GM12878 (cell line): ENCODE results near the gene EML3. TPM values are rescaled to one million over a fixed set of nuclear protein-coding genes. Genes with fewer than 3 reads are reported as not detected.

Experiments
- ATF7 ChIP-seq: fragments of 450-650 bp; IDR thresholded peaks from 2 replicates; pipeline ENCODE4 v1.6.1; 2016; ENCODE audit warnings: low read depth, mild to moderate bottlenecking
- BHLHE40 ChIP-seq, 2 experiments: fragments of 450-650 bp in 1 of 2; IDR thresholded peaks; 2 replicates each; pipeline ENCODE4 v1.6.1; 2011 to 2017; ENCODE audit warnings: low read depth in 2 of 2, borderline replicate concordance in 1 of 2, improper control_type of control experiment in 1 of 2, low read length in 1 of 2, mild to moderate bottlenecking in 1 of 2
- CBFB ChIP-seq: IDR thresholded peaks from 2 replicates; pipeline ENCODE4 v1.6.1; 2016; ENCODE audit warnings: antibody characterized with exemption, low read depth
- CBX3 ChIP-seq: fragments of 200-600 bp; sonication (generic); IDR thresholded peaks from 2 replicates; pipeline ENCODE4 v1.6.1; 2016; ENCODE audit warnings: low read depth, borderline replicate concordance
- CHD2 ChIP-seq: IDR thresholded peaks from 2 replicates; pipeline ENCODE4 v1.6.1; 2011; ENCODE audit warnings: low read depth, low read length, improper control_type of control experiment, borderline replicate concordance
- CREB1 ChIP-seq: IDR thresholded peaks from 2 replicates; pipeline ENCODE4 v1.6.1; 2012; ENCODE audit warnings: low read depth, mild to moderate bottlenecking, inconsistent platforms
- GATAD2B ChIP-seq: fragments of 450-650 bp; conservative IDR thresholded peaks from 2 replicates; pipeline ENCODE4 v1.6.1; 2017; ENCODE audit warnings: low read depth, mild to moderate bottlenecking, moderate library complexity
- MEF2B ChIP-seq: fragments of 450-650 bp; IDR thresholded peaks from 2 replicates; pipeline ENCODE4 v1.6.1; 2018; ENCODE audit warnings: mild to moderate bottlenecking, moderate library complexity; ENCODE audit not compliant: partially characterized antibody, poor library complexity, severe bottlenecking
- NR2C1 ChIP-seq: fragments of 450-650 bp; IDR thresholded peaks from 2 replicates; pipeline ENCODE4 v1.6.1; 2017; ENCODE audit warnings: antibody characterized with exemption, mild to moderate bottlenecking, moderate library complexity
- POLR2A ChIP-seq: IDR thresholded peaks from 2 replicates; pipeline ENCODE4 v1.6.1; 2011; ENCODE audit warnings: low read depth, mild to moderate bottlenecking, low read length
- SREBF1 ChIP-seq: IDR thresholded peaks from 2 replicates; pipeline ENCODE4 v1.6.1; 2012; ENCODE audit warnings: mild to moderate bottlenecking, low read length
- SUPT20H ChIP-seq: IDR thresholded peaks from 2 replicates; pipeline ENCODE4 v1.6.1; 2011; ENCODE audit warnings: low read depth, mild to moderate bottlenecking, low read length, moderate library complexity, borderline replicate concordance; ENCODE audit not compliant: control insufficient read depth
- YBX1 ChIP-seq: fragments of 450-650 bp; IDR thresholded peaks from 2 replicates; pipeline ENCODE4 v1.6.1; 2016; ENCODE audit warnings: antibody characterized with exemption
- polyA plus RNA-seq, 11 experiments: library from polyadenylated mRNA; depleted of rRNA in 4 of 11; unstranded in 6 of 11; stranded (reverse) in 5 of 11; fragments of >200 nt; fragmentation: Nextera tagmentation in 4 of 11; fragmentation: Illumina TruSeq in 1 of 11; extraction: Ambion mirVana in 4 of 11; extraction: Trizol in 1 of 11; gene quantifications; 1 replicate in 1 of 11; 2 replicates in 10 of 11; pipeline versions ENCODE4 v1.2.1 to v1.2.3, GENCODE V29; 2011 to 2016; ENCODE audit warnings: inconsistent platforms in 2 of 11, missing spikeins in 2 of 11, low read depth in 1 of 11
- total RNA-seq, 4 experiments: library from RNA; depleted of rRNA in 3 of 4; stranded (reverse); fragments of >200 nt in 3 of 4; fragmentation: Illumina TruSeq in 1 of 4; extraction: Trizol in 1 of 4; gene quantifications; 2 replicates each; pipeline versions ENCODE4 v1.2.1 to v1.2.3, GENCODE V29; 2013 to 2021
- TF ChIP-seq, protein P1 (sequence below): IDR thresholded peaks from 2 replicates; pipeline ENCODE4 v1.6.1; 2012; ENCODE audit warnings: low read depth, low read length, improper control_type of control experiment
- TF ChIP-seq, protein P2 (sequence below): IDR thresholded peaks from 2 replicates; pipeline ENCODE4 v1.6.1; 2011; ENCODE audit warnings: low read depth, mild to moderate bottlenecking, low read length, moderate library complexity, borderline replicate concordance; ENCODE audit errors: extremely low read depth
- TF ChIP-seq, protein P3 (sequence below): fragments of 450-650 bp; IDR thresholded peaks from 2 replicates; pipeline ENCODE4 v1.6.1; 2017; ENCODE audit warnings: mild to moderate bottlenecking, moderate library complexity
- TF ChIP-seq, protein P4 (sequence below): fragments of 450-650 bp; conservative IDR thresholded peaks from 2 replicates; pipeline ENCODE4 v1.6.1; 2017; ENCODE audit warnings: mild to moderate bottlenecking, moderate library complexity
- TF ChIP-seq, protein P5 (sequence below): fragments of 450-650 bp; IDR thresholded peaks from 2 replicates; pipeline ENCODE4 v1.6.1; 2016; ENCODE audit warnings: mild to moderate bottlenecking
- TF ChIP-seq, protein P6 (sequence below): fragments of 450-650 bp; IDR thresholded peaks from 2 replicates; pipeline ENCODE4 v1.6.1; 2018; ENCODE audit warnings: borderline replicate concordance, mild to moderate bottlenecking; ENCODE audit not compliant: partially characterized antibody

EML3 gene
- total and polyA plus RNA-seq, 10 of the 15 experiments (the other 5 are each of a cell fraction or from before 2014, with no cell fraction given), result 0.58 to 82.5 (median 24.8) TPM

DNA sequence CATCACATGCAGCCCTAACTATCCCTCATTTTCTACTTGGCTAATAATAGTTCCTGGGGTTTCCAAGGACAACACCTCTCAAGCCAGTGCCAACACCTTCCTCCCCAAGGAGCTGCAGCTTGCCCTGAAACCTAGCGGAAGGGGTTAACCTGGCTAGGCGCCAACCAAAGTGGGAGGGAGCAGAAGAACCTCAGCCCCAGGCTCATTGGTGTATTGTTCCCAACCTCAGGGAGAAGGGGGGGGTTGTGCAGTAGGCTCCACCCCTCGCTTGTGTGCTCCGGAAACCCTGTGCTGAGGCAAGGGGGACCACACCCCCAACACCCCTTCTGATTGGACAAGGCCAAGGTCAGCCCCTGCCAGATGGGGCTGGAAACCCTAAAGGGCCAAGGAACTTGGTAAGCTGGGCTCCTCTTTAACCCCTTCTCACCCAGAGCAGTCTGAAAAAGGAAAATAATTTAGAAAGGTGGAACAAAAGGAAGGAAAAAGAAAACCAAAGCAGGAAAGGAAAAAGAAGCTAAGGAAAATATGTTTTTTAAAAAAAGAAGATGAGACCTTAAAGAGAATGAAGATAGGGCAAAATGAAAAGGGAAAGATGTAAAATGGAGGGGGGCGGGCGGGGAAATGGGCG, 13.4 kb downstream of the EML3 start (continued):
- TF ChIP-seq BHLHE40 (IDR thresholded peaks at IDR 0.05; ENCODE audit: borderline replicate concordance in 1 of 2, low read depth in 2 of 2, low read length in 1 of 2), result peak in 1 of 2 experiments; percentile 42; a peak in 1 of 4 replicates
- TF ChIP-seq SREBF1, result no peak
- TF ChIP-seq, protein P1, sequence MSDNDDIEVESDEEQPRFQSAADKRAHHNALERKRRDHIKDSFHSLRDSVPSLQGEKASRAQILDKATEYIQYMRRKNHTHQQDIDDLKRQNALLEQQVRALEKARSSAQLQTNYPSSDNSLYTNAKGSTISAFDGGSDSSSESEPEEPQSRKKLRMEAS, result peak; percentile 73
- TF ChIP-seq, protein P2, sequence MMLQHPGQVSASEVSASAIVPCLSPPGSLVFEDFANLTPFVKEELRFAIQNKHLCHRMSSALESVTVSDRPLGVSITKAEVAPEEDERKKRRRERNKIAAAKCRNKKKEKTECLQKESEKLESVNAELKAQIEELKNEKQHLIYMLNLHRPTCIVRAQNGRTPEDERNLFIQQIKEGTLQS, result no peak
- peak; percentile 54; the same call in 1 of the 2 replicates for TF ChIP-seq YBX1
- TF ChIP-seq, protein P3, sequence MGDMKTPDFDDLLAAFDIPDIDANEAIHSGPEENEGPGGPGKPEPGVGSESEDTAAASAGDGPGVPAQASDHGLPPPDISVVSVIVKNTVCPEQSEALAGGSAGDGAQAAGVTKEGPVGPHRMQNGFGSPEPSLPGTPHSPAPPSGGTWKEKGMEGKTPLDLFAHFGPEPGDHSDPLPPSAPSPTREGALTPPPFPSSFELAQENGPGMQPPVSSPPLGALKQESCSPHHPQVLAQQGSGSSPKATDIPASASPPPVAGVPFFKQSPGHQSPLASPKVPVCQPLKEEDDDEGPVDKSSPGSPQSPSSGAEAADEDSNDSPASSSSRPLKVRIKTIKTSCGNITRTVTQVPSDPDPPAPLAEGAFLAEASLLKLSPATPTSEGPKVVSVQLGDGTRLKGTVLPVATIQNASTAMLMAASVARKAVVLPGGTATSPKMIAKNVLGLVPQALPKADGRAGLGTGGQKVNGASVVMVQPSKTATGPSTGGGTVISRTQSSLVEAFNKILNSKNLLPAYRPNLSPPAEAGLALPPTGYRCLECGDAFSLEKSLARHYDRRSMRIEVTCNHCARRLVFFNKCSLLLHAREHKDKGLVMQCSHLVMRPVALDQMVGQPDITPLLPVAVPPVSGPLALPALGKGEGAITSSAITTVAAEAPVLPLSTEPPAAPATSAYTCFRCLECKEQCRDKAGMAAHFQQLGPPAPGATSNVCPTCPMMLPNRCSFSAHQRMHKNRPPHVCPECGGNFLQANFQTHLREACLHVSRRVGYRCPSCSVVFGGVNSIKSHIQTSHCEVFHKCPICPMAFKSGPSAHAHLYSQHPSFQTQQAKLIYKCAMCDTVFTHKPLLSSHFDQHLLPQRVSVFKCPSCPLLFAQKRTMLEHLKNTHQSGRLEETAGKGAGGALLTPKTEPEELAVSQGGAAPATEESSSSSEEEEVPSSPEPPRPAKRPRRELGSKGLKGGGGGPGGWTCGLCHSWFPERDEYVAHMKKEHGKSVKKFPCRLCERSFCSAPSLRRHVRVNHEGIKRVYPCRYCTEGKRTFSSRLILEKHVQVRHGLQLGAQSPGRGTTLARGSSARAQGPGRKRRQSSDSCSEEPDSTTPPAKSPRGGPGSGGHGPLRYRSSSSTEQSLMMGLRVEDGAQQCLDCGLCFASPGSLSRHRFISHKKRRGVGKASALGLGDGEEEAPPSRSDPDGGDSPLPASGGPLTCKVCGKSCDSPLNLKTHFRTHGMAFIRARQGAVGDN, result 0 out of 2 replicates have a peak, but pooled peaks have one; percentile 62
- TF ChIP-seq, protein P4, sequence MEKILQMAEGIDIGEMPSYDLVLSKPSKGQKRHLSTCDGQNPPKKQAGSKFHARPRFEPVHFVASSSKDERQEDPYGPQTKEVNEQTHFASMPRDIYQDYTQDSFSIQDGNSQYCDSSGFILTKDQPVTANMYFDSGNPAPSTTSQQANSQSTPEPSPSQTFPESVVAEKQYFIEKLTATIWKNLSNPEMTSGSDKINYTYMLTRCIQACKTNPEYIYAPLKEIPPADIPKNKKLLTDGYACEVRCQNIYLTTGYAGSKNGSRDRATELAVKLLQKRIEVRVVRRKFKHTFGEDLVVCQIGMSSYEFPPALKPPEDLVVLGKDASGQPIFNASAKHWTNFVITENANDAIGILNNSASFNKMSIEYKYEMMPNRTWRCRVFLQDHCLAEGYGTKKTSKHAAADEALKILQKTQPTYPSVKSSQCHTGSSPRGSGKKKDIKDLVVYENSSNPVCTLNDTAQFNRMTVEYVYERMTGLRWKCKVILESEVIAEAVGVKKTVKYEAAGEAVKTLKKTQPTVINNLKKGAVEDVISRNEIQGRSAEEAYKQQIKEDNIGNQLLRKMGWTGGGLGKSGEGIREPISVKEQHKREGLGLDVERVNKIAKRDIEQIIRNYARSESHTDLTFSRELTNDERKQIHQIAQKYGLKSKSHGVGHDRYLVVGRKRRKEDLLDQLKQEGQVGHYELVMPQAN, result no peak
- no peak for TF ChIP-seq GATAD2B
- TF ChIP-seq CREB1, result peak; percentile 63; the same call in 1 of the 2 replicates
- TF ChIP-seq POLR2A, result peak; percentile 70
- TF ChIP-seq, protein P5, sequence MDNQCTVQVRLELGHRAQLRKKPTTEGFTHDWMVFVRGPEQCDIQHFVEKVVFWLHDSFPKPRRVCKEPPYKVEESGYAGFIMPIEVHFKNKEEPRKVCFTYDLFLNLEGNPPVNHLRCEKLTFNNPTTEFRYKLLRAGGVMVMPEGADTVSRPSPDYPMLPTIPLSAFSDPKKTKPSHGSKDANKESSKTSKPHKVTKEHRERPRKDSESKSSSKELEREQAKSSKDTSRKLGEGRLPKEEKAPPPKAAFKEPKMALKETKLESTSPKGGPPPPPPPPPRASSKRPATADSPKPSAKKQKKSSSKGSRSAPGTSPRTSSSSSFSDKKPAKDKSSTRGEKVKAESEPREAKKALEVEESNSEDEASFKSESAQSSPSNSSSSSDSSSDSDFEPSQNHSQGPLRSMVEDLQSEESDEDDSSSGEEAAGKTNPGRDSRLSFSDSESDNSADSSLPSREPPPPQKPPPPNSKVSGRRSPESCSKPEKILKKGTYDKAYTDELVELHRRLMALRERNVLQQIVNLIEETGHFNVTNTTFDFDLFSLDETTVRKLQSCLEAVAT, result peak; percentile 82
- TF ChIP-seq SUPT20H, result no peak
- TF ChIP-seq CBFB, result peak; percentile 92
- peak; percentile 7 for TF ChIP-seq MEF2B
- peak; percentile 84 for TF ChIP-seq NR2C1
- TF ChIP-seq, protein P6, sequence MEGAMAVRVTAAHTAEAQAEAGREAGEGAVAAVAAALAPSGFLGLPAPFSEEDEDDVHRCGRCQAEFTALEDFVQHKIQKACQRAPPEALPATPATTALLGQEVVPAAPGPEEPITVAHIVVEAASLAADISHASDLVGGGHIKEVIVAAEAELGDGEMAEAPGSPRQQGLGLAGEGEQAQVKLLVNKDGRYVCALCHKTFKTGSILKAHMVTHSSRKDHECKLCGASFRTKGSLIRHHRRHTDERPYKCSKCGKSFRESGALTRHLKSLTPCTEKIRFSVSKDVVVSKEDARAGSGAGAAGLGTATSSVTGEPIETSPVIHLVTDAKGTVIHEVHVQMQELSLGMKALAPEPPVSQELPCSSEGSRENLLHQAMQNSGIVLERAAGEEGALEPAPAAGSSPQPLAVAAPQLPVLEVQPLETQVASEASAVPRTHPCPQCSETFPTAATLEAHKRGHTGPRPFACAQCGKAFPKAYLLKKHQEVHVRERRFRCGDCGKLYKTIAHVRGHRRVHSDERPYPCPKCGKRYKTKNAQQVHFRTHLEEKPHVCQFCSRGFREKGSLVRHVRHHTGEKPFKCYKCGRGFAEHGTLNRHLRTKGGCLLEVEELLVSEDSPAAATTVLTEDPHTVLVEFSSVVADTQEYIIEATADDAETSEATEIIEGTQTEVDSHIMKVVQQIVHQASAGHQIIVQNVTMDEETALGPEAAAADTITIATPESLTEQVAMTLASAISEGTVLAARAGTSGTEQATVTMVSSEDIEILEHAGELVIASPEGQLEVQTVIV, result peak; percentile 34
- TF ChIP-seq CHD2, result peak; percentile 63; the same call in 1 of the 2 replicates
- TF ChIP-seq ATF7, result peak; percentile 60
- TF ChIP-seq CBX3, result no peak
